H9 (cell line): ENCODE results near the gene ZNF544. TPM values are rescaled to one million over a fixed set of nuclear protein-coding genes. Genes with fewer than 3 reads are reported as not detected.

Source experiments
- DNase-seq: peaks from one replicate; pipeline ENCODE4 v3.0.0-alpha.2; 2017
- H2AFZ ChIP-seq: one replicate; pipeline ENCODE4 v1.6.1; 2013; ENCODE audit warnings: mild to moderate bottlenecking, low read length, control low read depth, moderate library complexity
- H2AK5ac ChIP-seq: 2 replicates; pipeline ENCODE4 v1.6.1; 2013; ENCODE audit warnings: low read length, control low read depth, mixed read lengths; ENCODE audit not compliant: insufficient read length
- H2BK120ac ChIP-seq: one replicate; pipeline ENCODE4 v1.6.1; 2013; ENCODE audit warnings: low read depth, mild to moderate bottlenecking, low read length, control low read depth, inconsistent platforms; ENCODE audit not compliant: poor library complexity, severe bottlenecking
- H2BK12ac ChIP-seq: 2 replicates; pipeline ENCODE4 v1.6.1; 2013; ENCODE audit warnings: low read length, control low read depth, mixed read lengths, low read depth; ENCODE audit not compliant: insufficient read length
- H2BK15ac ChIP-seq: 2 replicates; pipeline ENCODE4 v1.6.1; 2013; ENCODE audit warnings: low read depth, low read length, control low read depth
- H2BK20ac ChIP-seq: one replicate; pipeline ENCODE4 v1.6.1; 2013; ENCODE audit warnings: low read depth, mild to moderate bottlenecking, low read length, control low read depth, inconsistent platforms; ENCODE audit not compliant: poor library complexity, severe bottlenecking
- H2BK5ac ChIP-seq: 2 replicates; pipeline ENCODE4 v1.6.1; 2013; ENCODE audit warnings: low read length, control low read depth, mixed read lengths; ENCODE audit not compliant: insufficient read length
- H3K14ac ChIP-seq: 2 replicates; pipeline ENCODE4 v1.6.1; 2013; ENCODE audit warnings: low read length, control low read depth; ENCODE audit not compliant: insufficient read depth
- H3K18ac ChIP-seq: 2 replicates; pipeline ENCODE4 v1.6.1; 2013; ENCODE audit warnings: low read depth, mild to moderate bottlenecking, mixed read lengths, low read length, control low read depth; ENCODE audit not compliant: insufficient read length
- H3K23ac ChIP-seq: 2 replicates; pipeline ENCODE4 v1.6.1; 2013; ENCODE audit warnings: low read length, control low read depth, mixed read lengths, low read depth; ENCODE audit not compliant: insufficient read length
- H3K23me2 ChIP-seq: 2 replicates; pipeline ENCODE4 v1.6.1; 2013; ENCODE audit warnings: low read depth, mild to moderate bottlenecking, mixed read lengths, low read length, control low read depth; ENCODE audit not compliant: insufficient read length, poor library complexity, severe bottlenecking
- H3K27ac ChIP-seq: 2 replicates; pipeline ENCODE4 v1.5.1; 2013; ENCODE audit warnings: low read length, control low read depth, mixed read lengths, low read depth; ENCODE audit not compliant: insufficient read length
- H3K27me3 ChIP-seq: 2 replicates; pipeline ENCODE4 v1.6.1; 2013; ENCODE audit warnings: low read length, control low read depth, inconsistent platforms; ENCODE audit not compliant: insufficient read depth
- H3K4ac ChIP-seq: 2 replicates; pipeline ENCODE4 v1.6.1; 2013; ENCODE audit warnings: low read depth, mild to moderate bottlenecking, control low read depth, inconsistent platforms, low read length, moderate library complexity
- H3K4me1 ChIP-seq: 2 replicates; pipeline ENCODE4 v1.6.1; 2013; ENCODE audit warnings: low read length, control low read depth, inconsistent platforms; ENCODE audit not compliant: insufficient read depth
- H3K4me2 ChIP-seq: 2 replicates; pipeline ENCODE4 v1.6.1; 2013; ENCODE audit warnings: low read length, control low read depth, mixed read lengths; ENCODE audit not compliant: insufficient read length, insufficient read depth
- H3K56ac ChIP-seq: 2 replicates; pipeline ENCODE4 v1.6.1; 2013; ENCODE audit warnings: low read depth, mild to moderate bottlenecking, mixed read lengths, low read length, control low read depth; ENCODE audit not compliant: insufficient read length
- H3K79me1 ChIP-seq: 2 replicates; pipeline ENCODE4 v1.6.1; 2013; ENCODE audit warnings: low read depth, mild to moderate bottlenecking, moderate library complexity, low read length, control low read depth, inconsistent platforms; ENCODE audit not compliant: insufficient read depth, poor library complexity, severe bottlenecking
- H3K79me2 ChIP-seq: 2 replicates; pipeline ENCODE4 v1.6.1; 2013; ENCODE audit warnings: low read length, control low read depth, inconsistent platforms; ENCODE audit not compliant: insufficient read depth
- H3K9ac ChIP-seq: 2 replicates; pipeline ENCODE4 v1.6.1; 2013; ENCODE audit warnings: low read length, control low read depth, mixed read lengths; ENCODE audit not compliant: insufficient read length; ENCODE audit errors: extremely low read depth
- H3K9me3 ChIP-seq: one replicate; pipeline ENCODE4 v1.6.1; 2013; ENCODE audit warnings: low read depth, low read length, inconsistent platforms; ENCODE audit not compliant: control insufficient read depth
- H3T11ph ChIP-seq: one replicate; pipeline ENCODE4 v1.6.1; 2013; ENCODE audit warnings: mild to moderate bottlenecking, low read length, control low read depth, inconsistent platforms
- H4K20me1 ChIP-seq: one replicate; pipeline ENCODE4 v1.6.1; 2013; ENCODE audit not compliant: control insufficient read depth, insufficient read length, insufficient read depth
- H4K5ac ChIP-seq: 2 replicates; pipeline ENCODE4 v1.6.1; 2013; ENCODE audit warnings: low read depth, mild to moderate bottlenecking, mixed read lengths, low read length, control low read depth; ENCODE audit not compliant: insufficient read length
- H4K8ac ChIP-seq: replicated peaks from 2 replicates; pipeline ENCODE4 v1.6.1; 2013; ENCODE audit warnings: low read length, control low read depth, mixed read lengths, low read depth; ENCODE audit not compliant: insufficient read length
- H4K91ac ChIP-seq: 2 replicates; pipeline ENCODE4 v1.6.1; 2013; ENCODE audit warnings: low read depth, mild to moderate bottlenecking, moderate library complexity, mixed read lengths, low read length, control low read depth; ENCODE audit not compliant: insufficient read length
- H3K27ac Mint-ChIP-seq, 3 experiments: 2 replicates in 2 of 3; 3 replicates in 1 of 3; pipeline ENCODE4 v1.8.0; 2020 to 2021; ENCODE audit warnings: mixed read lengths in 3 of 3, mild to moderate bottlenecking in 1 of 3, moderate library complexity in 1 of 3
- H3K27me3 Mint-ChIP-seq: 2 replicates; pipeline ENCODE4 v1.8.0; 2021; ENCODE audit warnings: low read depth, mild to moderate bottlenecking, moderate library complexity, mixed read lengths
- H3K36me3 Mint-ChIP-seq, 3 experiments: 2 replicates in 2 of 3; 3 replicates in 1 of 3; pipeline ENCODE4 v1.8.0; 2020 to 2021; ENCODE audit warnings: low read depth in 3 of 3, mixed read lengths in 3 of 3; ENCODE audit not compliant: insufficient read depth in 1 of 3
- H3K4me1 Mint-ChIP-seq, 2 experiments: 2 replicates each; pipeline ENCODE4 v1.8.0; 2020; ENCODE audit warnings: mixed read lengths in 2 of 2
- H3K4me3 Mint-ChIP-seq, 2 experiments: 2 replicates in 1 of 2; 3 replicates in 1 of 2; pipeline ENCODE4 v1.8.0; 2020 to 2021; ENCODE audit warnings: mild to moderate bottlenecking in 2 of 2, mixed read lengths in 2 of 2, moderate library complexity in 1 of 2
- H3K9me3 Mint-ChIP-seq, 2 experiments: 2 replicates in 1 of 2; 3 replicates in 1 of 2; pipeline ENCODE4 v1.8.0; 2020; ENCODE audit warnings: mild to moderate bottlenecking in 2 of 2, mixed read lengths in 2 of 2, moderate library complexity in 1 of 2
- WGBS: extraction: QIAGEN DNeasy Blood & Tissue Kit; methylation state at CpG from one replicate; pipeline ENCODE4 v1.1.7; 2013; ENCODE audit warnings: missing lambda C conversion rate, low lambda C conversion rate, mixed read lengths; ENCODE audit not compliant: insufficient read length; ENCODE audit errors: extremely low coverage; 5-methylcytosine and 5-hydroxymethylcytosine counted together
- total RNA-seq: library from RNA; stranded (reverse); gene quantifications from 2 replicates; pipeline ENCODE4 v1.2.1, GENCODE V29; 2021
- TF ChIP-seq, protein P1 (sequence below): fragments of 200-600 bp; sonication (generic); conservative IDR thresholded peaks from 3 replicates; pipeline ENCODE4 v1.8.0; 2021; ENCODE audit warnings: antibody characterized with exemption, mild to moderate bottlenecking

The ZNF544 gene
- total RNA-seq, 1 experiment from 2014 or later = 97.2 TPM

- Mint-ChIP-seq H3K36me3 (peaks cover 63 to 88% (median 85%) of the 10 kb centered on the region in 3 experiments), H3K4me1 (no peaks in the 10 kb centered on the region; a peak in 1 of 4 replicates), H3K4me3 (no peak overlapping the region), H3K9me3 (peaks cover 2 to 9% of the 10 kb centered on the region in 2 experiments; a peak in 3 of 5 replicates), H3K27ac (no peak overlapping the region), H3K27me3 (no peaks in the 10 kb centered on the region)
- H2AK5ac ChIP-seq = no peak overlapping the region
- H3K18ac ChIP-seq = no peak overlapping the region
- H3K4me2 ChIP-seq = no peak overlapping the region
- H4K91ac ChIP-seq = no peak overlapping the region
- H3K56ac ChIP-seq = no peak overlapping the region
- no peak overlapping the region for H2BK12ac ChIP-seq
- no peaks in the 10 kb centered on the region for H3K27me3 ChIP-seq
- H4K8ac ChIP-seq = no peak overlapping the region
- no peak for DNase-seq
- H3K9me3 ChIP-seq = no peaks in the 10 kb centered on the region
- H2BK20ac ChIP-seq = no peak overlapping the region
- H3K4me1 ChIP-seq = no peaks in the 10 kb centered on the region
- H3K23ac ChIP-seq = no peak overlapping the region
- peaks cover 3% of the 10 kb centered on the region for H3K79me1 ChIP-seq
- peaks cover 1% of the 10 kb centered on the region; the same call in 1 of the 2 replicates for H3K79me2 ChIP-seq
- H4K20me1 ChIP-seq = no peaks in the 10 kb centered on the region
- no CpG with 5 or more reads among the region's 22 CpGs for WGBS
- H2BK15ac ChIP-seq = no peak overlapping the region
- no peak overlapping the region for H3K4ac ChIP-seq
- no peak overlapping the region for H2AFZ ChIP-seq
- H3K27ac ChIP-seq = no peak overlapping the region
- no peak overlapping the region for H3K9ac ChIP-seq
- TF ChIP-seq, protein P1, sequence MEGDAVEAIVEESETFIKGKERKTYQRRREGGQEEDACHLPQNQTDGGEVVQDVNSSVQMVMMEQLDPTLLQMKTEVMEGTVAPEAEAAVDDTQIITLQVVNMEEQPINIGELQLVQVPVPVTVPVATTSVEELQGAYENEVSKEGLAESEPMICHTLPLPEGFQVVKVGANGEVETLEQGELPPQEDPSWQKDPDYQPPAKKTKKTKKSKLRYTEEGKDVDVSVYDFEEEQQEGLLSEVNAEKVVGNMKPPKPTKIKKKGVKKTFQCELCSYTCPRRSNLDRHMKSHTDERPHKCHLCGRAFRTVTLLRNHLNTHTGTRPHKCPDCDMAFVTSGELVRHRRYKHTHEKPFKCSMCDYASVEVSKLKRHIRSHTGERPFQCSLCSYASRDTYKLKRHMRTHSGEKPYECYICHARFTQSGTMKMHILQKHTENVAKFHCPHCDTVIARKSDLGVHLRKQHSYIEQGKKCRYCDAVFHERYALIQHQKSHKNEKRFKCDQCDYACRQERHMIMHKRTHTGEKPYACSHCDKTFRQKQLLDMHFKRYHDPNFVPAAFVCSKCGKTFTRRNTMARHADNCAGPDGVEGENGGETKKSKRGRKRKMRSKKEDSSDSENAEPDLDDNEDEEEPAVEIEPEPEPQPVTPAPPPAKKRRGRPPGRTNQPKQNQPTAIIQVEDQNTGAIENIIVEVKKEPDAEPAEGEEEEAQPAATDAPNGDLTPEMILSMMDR = no peak
- no peak overlapping the region for H2BK120ac ChIP-seq
- no peak overlapping the region for H3T11ph ChIP-seq
- no peak overlapping the region for H3K14ac ChIP-seq
- no peak overlapping the region for H4K5ac ChIP-seq
- no peak overlapping the region for H2BK5ac ChIP-seq
- no peaks in the 10 kb centered on the region for H3K23me2 ChIP-seq
Measured at GRCh38 chr19:58294743-58295374, 66.1 kb downstream of the ZNF544 start.
